ENCODE measurements around the gene PRUNE2.
"Not testable (repeated sequence)": the region's sequence is repeated elsewhere in the genome, so short reads cannot be mapped to it uniquely, and the experiment has no call there.

The PRUNE2 gene

DNA sequence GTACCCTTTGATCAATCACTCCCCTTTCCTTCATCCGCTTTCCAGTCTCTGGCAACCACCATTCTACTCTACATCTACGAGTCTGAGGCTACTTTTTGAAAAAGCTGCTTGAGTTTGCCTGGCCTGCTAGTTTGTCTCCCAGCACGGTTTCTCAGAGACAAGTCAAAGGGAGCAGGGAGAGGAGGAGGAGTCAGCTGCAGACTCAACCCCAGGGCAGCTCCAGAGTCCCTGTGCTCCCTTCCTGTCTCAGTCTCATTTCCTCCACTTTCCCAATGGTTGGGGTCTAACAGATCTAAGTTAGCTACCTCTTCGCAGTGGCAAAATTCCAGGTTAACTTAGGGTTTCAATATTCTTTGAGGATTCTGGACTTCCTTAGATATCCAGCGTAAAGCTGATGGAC, 221.7 kb downstream of the PRUNE2 start:
- TF ChIP-seq, protein P1, sequence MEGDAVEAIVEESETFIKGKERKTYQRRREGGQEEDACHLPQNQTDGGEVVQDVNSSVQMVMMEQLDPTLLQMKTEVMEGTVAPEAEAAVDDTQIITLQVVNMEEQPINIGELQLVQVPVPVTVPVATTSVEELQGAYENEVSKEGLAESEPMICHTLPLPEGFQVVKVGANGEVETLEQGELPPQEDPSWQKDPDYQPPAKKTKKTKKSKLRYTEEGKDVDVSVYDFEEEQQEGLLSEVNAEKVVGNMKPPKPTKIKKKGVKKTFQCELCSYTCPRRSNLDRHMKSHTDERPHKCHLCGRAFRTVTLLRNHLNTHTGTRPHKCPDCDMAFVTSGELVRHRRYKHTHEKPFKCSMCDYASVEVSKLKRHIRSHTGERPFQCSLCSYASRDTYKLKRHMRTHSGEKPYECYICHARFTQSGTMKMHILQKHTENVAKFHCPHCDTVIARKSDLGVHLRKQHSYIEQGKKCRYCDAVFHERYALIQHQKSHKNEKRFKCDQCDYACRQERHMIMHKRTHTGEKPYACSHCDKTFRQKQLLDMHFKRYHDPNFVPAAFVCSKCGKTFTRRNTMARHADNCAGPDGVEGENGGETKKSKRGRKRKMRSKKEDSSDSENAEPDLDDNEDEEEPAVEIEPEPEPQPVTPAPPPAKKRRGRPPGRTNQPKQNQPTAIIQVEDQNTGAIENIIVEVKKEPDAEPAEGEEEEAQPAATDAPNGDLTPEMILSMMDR (IDR thresholded peaks at IDR 0.05; ENCODE audit: borderline replicate concordance, insufficient read depth, low read depth, low read length), result no peak
- no peak overlapping the region for H3K4me3 ChIP-seq (ENCODE audit: low read depth, low read length)

DNA sequence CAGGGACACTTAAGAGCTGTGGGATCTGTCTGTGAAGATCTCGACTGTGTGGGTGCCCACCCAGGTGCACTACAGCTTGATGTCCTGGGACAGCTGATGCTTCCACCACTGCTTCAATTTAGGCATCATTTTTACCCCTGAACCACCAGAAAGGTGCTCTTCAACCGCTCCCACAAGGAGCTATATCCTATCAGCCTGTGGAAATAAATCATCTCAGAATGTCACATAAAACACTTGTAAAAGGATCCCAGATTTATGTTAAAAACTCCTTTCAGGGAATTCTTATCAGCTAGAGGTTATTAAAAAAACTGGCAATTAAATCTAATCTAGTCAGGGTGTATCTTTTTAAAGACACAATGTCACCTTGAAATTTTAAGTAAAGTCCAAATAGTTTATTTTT, 224.4 kb downstream of the PRUNE2 start:
- TF ChIP-seq, protein P1 (IDR thresholded peaks at IDR 0.05; ENCODE audit: borderline replicate concordance, insufficient read depth, low read depth, low read length), result no peak
- H3K4me3 ChIP-seq (ENCODE audit: low read depth, low read length), result no peak overlapping the region

DNA sequence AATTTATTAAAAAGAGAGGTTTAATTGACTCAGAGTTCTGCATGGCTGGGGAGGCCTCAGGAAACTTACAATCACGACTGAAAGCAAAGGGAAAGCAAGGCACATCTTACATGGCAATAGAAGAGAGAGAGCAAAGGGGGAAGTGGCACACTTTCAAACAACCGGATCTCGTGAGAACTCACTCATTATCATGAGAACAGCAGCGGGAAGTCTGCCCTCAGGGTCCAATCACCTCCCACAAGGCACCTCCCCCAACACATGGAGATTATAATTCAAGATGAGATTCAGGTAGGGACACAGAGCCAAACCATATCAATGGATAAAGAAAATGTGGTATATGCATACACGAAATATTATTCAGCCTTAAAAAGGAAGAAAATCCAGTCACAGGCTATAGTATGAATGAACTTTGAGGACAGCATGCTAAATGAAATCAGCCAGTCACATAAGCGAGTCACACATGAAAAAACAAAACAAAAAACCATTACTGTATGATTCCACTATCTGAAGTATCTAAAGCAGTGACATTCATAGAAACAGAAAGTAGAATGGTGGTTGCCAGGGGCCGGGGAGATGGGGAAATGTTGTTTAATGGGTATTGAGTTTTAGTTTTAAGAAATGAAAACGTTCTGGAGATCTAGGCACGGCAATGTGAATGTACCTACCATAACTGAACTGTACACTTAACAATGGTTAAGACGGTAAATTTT, 225.0 kb downstream of the PRUNE2 start:
- no peak overlapping the region for H3K4me3 ChIP-seq (ENCODE audit: low read depth, low read length)
- TF ChIP-seq, protein P1 (IDR thresholded peaks at IDR 0.05; ENCODE audit: borderline replicate concordance, insufficient read depth, low read depth, low read length), result no peak

DNA sequence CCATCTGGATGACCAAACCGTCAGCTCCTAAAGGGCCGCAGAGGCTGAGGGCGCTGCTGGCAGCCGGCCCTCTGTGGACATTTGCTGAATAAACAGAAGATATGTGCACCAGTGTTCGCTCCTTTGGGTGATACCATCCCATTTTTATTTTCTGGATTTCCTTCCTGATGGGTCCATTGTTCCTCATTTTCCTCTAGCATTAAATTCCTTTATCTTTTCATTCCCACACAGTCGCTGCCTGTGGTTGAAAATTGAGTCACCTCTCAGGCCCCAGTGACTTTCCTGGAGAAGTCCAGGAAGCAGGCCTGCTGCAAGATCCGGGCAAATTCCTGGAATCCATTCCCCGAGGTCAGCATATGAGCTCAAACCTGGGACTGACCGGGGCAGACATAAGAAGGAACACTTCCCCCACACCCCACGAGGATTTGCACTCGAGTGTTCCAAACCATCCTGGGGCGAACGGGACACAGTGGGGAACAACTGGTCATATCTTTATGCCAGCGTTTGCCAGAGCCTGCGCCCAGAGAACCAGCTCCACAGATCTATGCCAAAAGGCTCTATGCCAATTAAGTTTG, 228.3 kb downstream of the PRUNE2 start:
- TF ChIP-seq, protein P1 (IDR thresholded peaks at IDR 0.05; ENCODE audit: borderline replicate concordance, insufficient read depth, low read depth, low read length), result no peak
- no peak overlapping the region for H3K4me3 ChIP-seq (ENCODE audit: low read depth, low read length)

DNA sequence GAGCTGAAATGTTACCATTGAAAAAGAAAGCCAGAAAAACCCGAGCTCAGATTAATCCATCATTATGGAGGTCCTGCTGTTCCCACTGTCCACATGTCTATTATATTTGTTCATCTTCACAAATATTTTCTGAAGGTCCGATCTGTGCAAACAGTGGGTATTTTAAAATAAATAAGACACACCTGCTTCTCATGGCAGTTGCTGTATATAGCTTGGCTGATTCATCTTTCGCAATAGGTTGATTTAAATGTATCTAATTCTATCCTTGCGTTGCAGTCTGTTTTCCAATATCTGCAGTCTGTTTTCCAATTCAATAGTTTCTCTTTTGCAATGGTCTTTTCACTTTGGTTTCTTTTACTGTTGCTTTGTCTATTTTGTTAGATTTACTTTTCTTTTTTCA, 229.1 kb downstream of the PRUNE2 start:
- TF ChIP-seq, protein P1 (IDR thresholded peaks at IDR 0.05; ENCODE audit: borderline replicate concordance, insufficient read depth, low read depth, low read length), result no peak
- no peak overlapping the region for H3K4me3 ChIP-seq (ENCODE audit: low read depth, low read length)

DNA sequence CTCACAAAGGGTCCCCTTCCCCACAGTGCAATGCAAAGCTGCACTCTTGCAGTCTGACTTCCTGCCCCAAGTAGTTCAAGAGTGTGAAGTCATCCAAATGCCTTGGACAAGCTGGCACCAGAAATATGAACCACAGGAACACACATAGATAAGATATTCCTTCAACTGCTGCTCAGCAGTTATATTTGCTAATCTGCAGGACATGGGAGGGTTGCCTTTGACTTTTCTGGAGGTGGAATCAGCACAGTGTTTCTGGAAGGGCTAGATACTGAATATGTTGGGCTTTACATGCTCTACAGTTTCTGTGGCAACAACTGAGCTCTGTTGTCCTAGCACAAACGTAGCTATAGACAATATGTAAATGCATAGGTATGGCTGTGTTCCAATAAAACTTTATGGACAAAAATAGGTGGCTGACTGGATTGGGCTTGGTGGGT, 238.4 kb downstream of the PRUNE2 start:
- TF ChIP-seq, protein P1 (IDR thresholded peaks at IDR 0.05; ENCODE audit: borderline replicate concordance, insufficient read depth, low read depth, low read length), result no peak
- no peak overlapping the region for H3K4me3 ChIP-seq (ENCODE audit: low read depth, low read length)

DNA sequence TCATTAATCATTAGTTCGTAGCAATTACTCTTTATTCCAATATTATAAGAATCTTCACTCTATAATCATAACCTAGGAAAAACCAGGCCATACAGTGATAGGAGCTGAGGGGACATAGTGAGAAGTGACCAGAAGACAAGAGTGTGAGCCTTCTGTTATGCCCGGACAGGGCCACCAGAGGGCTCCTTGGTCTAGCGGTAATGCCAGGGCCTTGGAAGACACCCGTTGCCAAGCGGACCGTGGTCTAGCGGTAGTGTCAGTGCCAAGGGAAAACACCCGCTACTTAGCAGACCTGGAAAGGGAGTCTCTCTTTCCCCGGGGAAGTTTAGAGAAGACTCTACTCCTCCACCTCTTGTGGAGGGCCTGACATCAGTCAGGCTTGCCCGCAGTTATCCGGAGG, 239.9 kb downstream of the PRUNE2 start:
- H3K4me3 ChIP-seq (ENCODE audit: low read depth, low read length), result not testable (repeated sequence)
- TF ChIP-seq, protein P1 (IDR thresholded peaks at IDR 0.05; ENCODE audit: borderline replicate concordance, insufficient read depth, low read depth, low read length), result peak; percentile 41; the same call in 1 of the 2 replicates
